GM12878 (cell line): ENCODE data around the gene PCDHGC4. TPM values are rescaled to one million over a fixed set of nuclear protein-coding genes. Genes with fewer than 3 reads are reported as not detected.
A peak's percentile ranks its signal among the peaks of the same experiment; 100 is the strongest.

Experiments
- ATAC-seq: fragments of 200-7000 bp; cut with Tn5 transposase; 3 replicates; pipeline ENCODE4 v1.9.1; 2020; ENCODE audit warnings: mild to moderate bottlenecking, moderate library complexity
- BruUV-seq: library from RNA; stranded (reverse); fragments of 400-500 nt; replicated peaks from 2 replicates; lab custom pipeline; 2021; lab: Mats Ljungman, UMichigan
- CTCF ChIA-PET: fragments of 300-600 bp; sonication (Branson Sonifier 250); formaldehyde crosslinking; extraction: SDS; loops from one replicate; lab custom pipeline; 2021; ENCODE audit warnings: inconsistent platforms; lab: Yijun Ruan, JAX
- POLR2A ChIA-PET: fragments of 350-600 bp; formaldehyde crosslinking; extraction: SDS; loops from one replicate; lab custom pipeline; 2021; ENCODE audit warnings: inconsistent platforms; lab: Charles Lee
- RAD21 ChIA-PET: fragments of 300-600 bp; sonication (Branson Sonifier 250); formaldehyde crosslinking; loops from one replicate; lab custom pipeline; 2023; ENCODE audit warnings: antibody characterized with exemption; ENCODE audit not compliant: unreplicated experiment; lab: Charles Lee
- SMC1A ChIA-PET: fragments of 300-600 bp; sonication (Branson Sonifier 250); formaldehyde crosslinking; loops from one replicate; lab custom pipeline; 2023; ENCODE audit not compliant: unreplicated experiment, uncharacterized antibody; lab: Charles Lee
- DNase-seq: peaks from one replicate; pipeline ENCODE4 v3.0.0-alpha.2; 2011; ENCODE audit warnings: low read depth, low spot score
- FAIRE-seq: peaks from 3 replicates; lab custom pipeline; 2011; peaks lifted over from hg19 to GRCh38; lab: Jason Lieb, UNC
- H2AFZ ChIP-seq: 2 replicates; pipeline ENCODE4 v1.6.0; 2011; ENCODE audit warnings: low read depth, low read length, control low read depth; ENCODE audit not compliant: control insufficient read depth
- H3K27ac ChIP-seq: 2 replicates; pipeline ENCODE4 v1.5.1; 2011; ENCODE audit warnings: control low read depth; ENCODE audit not compliant: control insufficient read depth, insufficient read depth
- H3K27me3 ChIP-seq, 2 experiments: replicated peaks in 1 of 2; 2 replicates each; pipeline versions ENCODE4 v1.6.0 to v1.6.1; 2011; ENCODE audit warnings: low read length in 1 of 2; ENCODE audit not compliant: control insufficient read depth in 2 of 2, insufficient read depth in 2 of 2
- H3K36me3 ChIP-seq, 2 experiments: 2 replicates each; pipeline ENCODE4 v1.5.1; 2011; ENCODE audit warnings: low read length in 1 of 2; ENCODE audit not compliant: control insufficient read depth in 2 of 2, insufficient read depth in 2 of 2
- H3K4me1 ChIP-seq: 2 replicates; pipeline ENCODE4 v1.6.1; 2011; ENCODE audit warnings: mild to moderate bottlenecking, low read length, moderate library complexity, mixed read lengths; ENCODE audit not compliant: control insufficient read depth, insufficient read depth
- H3K4me2 ChIP-seq: 2 replicates; pipeline ENCODE4 v1.6.0; 2011; ENCODE audit warnings: control low read depth; ENCODE audit not compliant: control insufficient read depth, insufficient read depth
- H3K4me3 ChIP-seq: fragments of 200-600 bp; sonication (generic); 2 replicates; pipeline ENCODE4 v1.5.1; 2016
- H3K79me2 ChIP-seq: 2 replicates; pipeline ENCODE4 v1.6.0; 2011; ENCODE audit warnings: low read length; ENCODE audit not compliant: control insufficient read depth, insufficient read depth
- H3K9ac ChIP-seq: 2 replicates; pipeline ENCODE4 v1.8.0; 2011; ENCODE audit warnings: low read length, control low read depth, mixed read lengths; ENCODE audit not compliant: control insufficient read depth, insufficient read depth
- H3K9me3 ChIP-seq: replicated peaks from 3 replicates; pipeline ENCODE4 v1.5.1; 2011; ENCODE audit warnings: mild to moderate bottlenecking, low read length; ENCODE audit not compliant: control insufficient read depth, insufficient read depth
- H4K20me1 ChIP-seq: 2 replicates; pipeline ENCODE4 v1.6.0; 2011; ENCODE audit not compliant: control insufficient read depth, insufficient read depth
- BMI1 ChIP-seq: fragments of 450-650 bp; IDR thresholded peaks from 2 replicates; pipeline ENCODE4 v1.6.1; 2016; ENCODE audit warnings: mild to moderate bottlenecking, moderate library complexity, borderline replicate concordance
- DPF2 ChIP-seq: fragments of 450-650 bp; IDR thresholded peaks from 2 replicates; pipeline ENCODE4 v1.6.1; 2017; ENCODE audit warnings: mild to moderate bottlenecking
- EED ChIP-seq: sonication (generic); IDR thresholded peaks from 2 replicates; pipeline ENCODE4 v1.6.1; 2016; ENCODE audit warnings: antibody characterized with exemption, low read depth
- IKZF2 ChIP-seq, 2 experiments: fragments of 450-650 bp; IDR thresholded peaks; 2 replicates each; pipeline ENCODE4 v1.6.1; 2017; ENCODE audit warnings: mild to moderate bottlenecking in 2 of 2, moderate library complexity in 2 of 2
- PAX5 ChIP-seq: IDR thresholded peaks from 2 replicates; pipeline ENCODE4 v1.6.1; 2011; ENCODE audit warnings: low read depth, low read length, borderline replicate concordance
- SMAD1 ChIP-seq: fragments of 450-650 bp; IDR thresholded peaks from 2 replicates; pipeline ENCODE4 v1.6.1; 2018; ENCODE audit warnings: mild to moderate bottlenecking, low read depth; ENCODE audit not compliant: partially characterized antibody
- SUPT20H ChIP-seq: IDR thresholded peaks from 2 replicates; pipeline ENCODE4 v1.6.1; 2011; ENCODE audit warnings: low read depth, mild to moderate bottlenecking, low read length, moderate library complexity, borderline replicate concordance; ENCODE audit not compliant: control insufficient read depth
- WGBS: methylation state at CpG from one replicate; pipeline ENCODE4 v1.1.6; 2016; ENCODE audit warnings: low lambda C conversion rate; ENCODE audit not compliant: insufficient replicate concordance, insufficient coverage; ENCODE audit errors: missing lambda C conversion rate; 5-methylcytosine and 5-hydroxymethylcytosine counted together
- in situ Hi-C: fragments of 300-500 bp; cut with MboI; formaldehyde crosslinking; loops from 9 replicates; pipeline ENCODE4 v1.14.3; 2018; ENCODE audit warnings: mixed read lengths
- intact Hi-C: fragments of 100-400 bp; cut with micrococcal nuclease; formaldehyde crosslinking; loops from one replicate; pipeline ENCODE4 v1.14.2; 2022; ENCODE audit not compliant: unreplicated experiment
- polyA plus RNA-seq, 11 experiments: library from polyadenylated mRNA; depleted of rRNA in 4 of 11; unstranded in 6 of 11; stranded (reverse) in 5 of 11; fragments of >200 nt; fragmentation: Nextera tagmentation in 4 of 11; fragmentation: Illumina TruSeq in 1 of 11; extraction: Ambion mirVana in 4 of 11; extraction: Trizol in 1 of 11; gene quantifications; 1 replicate in 1 of 11; 2 replicates in 10 of 11; pipeline versions ENCODE4 v1.2.1 to v1.2.3, GENCODE V29; 2011 to 2016; ENCODE audit warnings: inconsistent platforms in 2 of 11, missing spikeins in 2 of 11, low read depth in 1 of 11
- total RNA-seq, 4 experiments: library from RNA; depleted of rRNA in 3 of 4; stranded (reverse); fragments of >200 nt in 3 of 4; fragmentation: Illumina TruSeq in 1 of 4; extraction: Trizol in 1 of 4; gene quantifications; 2 replicates each; pipeline versions ENCODE4 v1.2.1 to v1.2.3, GENCODE V29; 2013 to 2021
- TF ChIP-seq, protein P1 (sequence below): fragments of 450-650 bp; IDR thresholded peaks from 2 replicates; pipeline ENCODE4 v1.6.1; 2017; ENCODE audit warnings: mild to moderate bottlenecking
- TF ChIP-seq, protein P2 (sequence below): fragments of 450-650 bp; IDR thresholded peaks from 2 replicates; pipeline ENCODE4 v1.6.1; 2017; ENCODE audit warnings: borderline replicate concordance

The PCDHGC4 gene
- total and polyA plus RNA-seq, 10 of the 15 experiments (the other 5 are each of a cell fraction or from before 2014, with no cell fraction given): 0.04 to 1.2 (median 0.52) TPM

DNA sequence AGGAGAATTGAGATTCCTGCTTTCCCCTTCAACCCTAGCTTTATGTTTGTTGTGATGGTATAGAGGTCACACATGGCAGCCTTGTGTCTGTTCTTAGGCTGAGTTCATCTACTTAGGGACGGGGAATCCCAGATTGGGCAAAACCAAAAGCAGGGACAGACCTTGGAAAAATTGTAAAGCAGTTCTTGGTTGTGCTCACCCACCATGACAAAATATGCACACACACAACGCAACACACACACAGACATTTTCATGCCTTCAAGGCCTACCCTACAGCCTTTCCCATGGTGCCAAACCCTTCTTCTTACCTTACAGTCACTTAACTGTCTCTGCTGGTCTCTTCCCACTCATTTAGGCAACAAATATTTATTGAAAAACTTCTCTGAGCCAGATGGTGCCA, 18.9 kb downstream of the PCDHGC4 start:
- peaks cover 0 to 4% of the 10 kb centered on the region in 2 experiments; a peak in 1 of 4 replicates for H3K36me3 ChIP-seq
- ChIA-PET SMC1A (interaction anchor here (0.6 to 1.4 kb wide), 4 partner anchors 10 to 74 kb away, joined by 3 to 6 read pairs (median 4); partner anchors contain the start of gene PCDHGA12), POLR2A (no interaction called here), CTCF (interaction anchor here (0.5 to 4.4 kb wide), 5 partner anchors 9 to 83 kb away, joined by 3 to 24 read pairs (median 4); partner anchors contain the start of gene PCDHGA11), RAD21 (interaction anchor here (1.0 kb wide), 1 partner anchor 28 kb away, joined by 3 read pairs; the partner anchor contains the start of gene PCDHGC3)
- no peak overlapping the region; the same call in 1 of the 2 replicates for H3K27ac ChIP-seq
- TF ChIP-seq DPF2: no peak
- no peak for TF ChIP-seq BMI1
- TF ChIP-seq, protein P1, sequence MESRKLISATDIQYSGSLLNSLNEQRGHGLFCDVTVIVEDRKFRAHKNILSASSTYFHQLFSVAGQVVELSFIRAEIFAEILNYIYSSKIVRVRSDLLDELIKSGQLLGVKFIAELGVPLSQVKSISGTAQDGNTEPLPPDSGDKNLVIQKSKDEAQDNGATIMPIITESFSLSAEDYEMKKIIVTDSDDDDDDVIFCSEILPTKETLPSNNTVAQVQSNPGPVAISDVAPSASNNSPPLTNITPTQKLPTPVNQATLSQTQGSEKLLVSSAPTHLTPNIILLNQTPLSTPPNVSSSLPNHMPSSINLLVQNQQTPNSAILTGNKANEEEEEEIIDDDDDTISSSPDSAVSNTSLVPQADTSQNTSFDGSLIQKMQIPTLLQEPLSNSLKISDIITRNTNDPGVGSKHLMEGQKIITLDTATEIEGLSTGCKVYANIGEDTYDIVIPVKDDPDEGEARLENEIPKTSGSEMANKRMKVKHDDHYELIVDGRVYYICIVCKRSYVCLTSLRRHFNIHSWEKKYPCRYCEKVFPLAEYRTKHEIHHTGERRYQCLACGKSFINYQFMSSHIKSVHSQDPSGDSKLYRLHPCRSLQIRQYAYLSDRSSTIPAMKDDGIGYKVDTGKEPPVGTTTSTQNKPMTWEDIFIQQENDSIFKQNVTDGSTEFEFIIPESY: no peak
- TF ChIP-seq EED: 0 out of 2 replicates have a peak, but pooled peaks have one; percentile 31
- no peak for TF ChIP-seq SUPT20H
- TF ChIP-seq, protein P2, sequence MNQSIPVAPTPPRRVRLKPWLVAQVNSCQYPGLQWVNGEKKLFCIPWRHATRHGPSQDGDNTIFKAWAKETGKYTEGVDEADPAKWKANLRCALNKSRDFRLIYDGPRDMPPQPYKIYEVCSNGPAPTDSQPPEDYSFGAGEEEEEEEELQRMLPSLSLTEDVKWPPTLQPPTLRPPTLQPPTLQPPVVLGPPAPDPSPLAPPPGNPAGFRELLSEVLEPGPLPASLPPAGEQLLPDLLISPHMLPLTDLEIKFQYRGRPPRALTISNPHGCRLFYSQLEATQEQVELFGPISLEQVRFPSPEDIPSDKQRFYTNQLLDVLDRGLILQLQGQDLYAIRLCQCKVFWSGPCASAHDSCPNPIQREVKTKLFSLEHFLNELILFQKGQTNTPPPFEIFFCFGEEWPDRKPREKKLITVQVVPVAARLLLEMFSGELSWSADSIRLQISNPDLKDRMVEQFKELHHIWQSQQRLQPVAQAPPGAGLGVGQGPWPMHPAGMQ: no peak
- TF ChIP-seq PAX5: peak; percentile 90; the same call in 1 of the 2 replicates
- TF ChIP-seq IKZF2 (IDR thresholded peaks at IDR 0.05): peak in 1 of 2 experiments; percentile 18; a peak in 1 of 4 replicates
- TF ChIP-seq SMAD1: no peak
- H3K27me3 ChIP-seq: no peaks in the 10 kb centered on the region
- no peaks in the 10 kb centered on the region for H4K20me1 ChIP-seq
- FAIRE-seq (no peak), DNase-seq (no peak), ATAC-seq (no peak)
- no peak overlapping the region; the same call in 1 of the 2 replicates for H2AFZ ChIP-seq
- H3K79me2 ChIP-seq: no peaks in the 10 kb centered on the region; the same call in 1 of the 2 replicates
- peaks cover 38% of the 10 kb centered on the region for H3K4me1 ChIP-seq
- 0 out of 2 replicates have a peak overlapping the region, but pooled peaks have one; percentile 33 for H3K4me2 ChIP-seq
- intact Hi-C loops: no loop called here
- no peak overlapping the region for H3K4me3 ChIP-seq
- in situ Hi-C loops: no loop called here
- no peak overlapping the region for H3K9ac ChIP-seq
- BruUV-seq: no TSS peak
- WGBS: 7% methylated on average over 2 of the region's 2 CpGs
- no peaks in the 10 kb centered on the region for H3K9me3 ChIP-seq
